Ovary (tissue), 3 donors: ENCODE results near the gene AFF4.

ENCODE experiments used
- CTCF ChIP-seq, 3 donors: fragments of 450-650 bp in 2 of 3; fragments of 200-600 bp in 1 of 3; IDR thresholded peaks; one replicate each; pipeline versions ENCODE4 v1.5.1 to v1.8.0; 2016 to 2022; ENCODE audit warnings: antibody characterized with exemption in 3 of 3, mild to moderate bottlenecking in 1 of 3
- EP300 ChIP-seq: sonication (generic); formaldehyde crosslinking; IDR thresholded peaks from one replicate; pipeline ENCODE4 v1.6.1; 2017; ENCODE audit warnings: antibody characterized with exemption
- POLR2A ChIP-seq: fragments of 450-650 bp; IDR thresholded peaks from one replicate; pipeline ENCODE4 v1.6.1; 2017; ENCODE audit warnings: antibody characterized with exemption, mild to moderate bottlenecking, moderate library complexity
- donor health status: DM: no; HTN: no; CAD: no.

- no peak for TF ChIP-seq CTCF (IDR thresholded peaks at IDR 0.05)
- no peak for TF ChIP-seq EP300
- TF ChIP-seq POLR2A = no peak
Measured at GRCh38 chr5:132830436-132831094, 132.9 kb downstream of the AFF4 start, which contains the start of gene SHROOM1.
